ENCODE results near the gene NTN5.
"Not testable (repeated sequence)": the region's sequence is repeated elsewhere in the genome, so short reads cannot be mapped to it uniquely, and the experiment has no call there.

NTN5 gene

GRCh38 chr19:48641850-48642249 is 31.0 kb downstream of the NTN5 start:
- no peak for DNase-seq

- DNase-seq, result no peak
Measured at GRCh38 chr19:48639483-48640375, 33.1 kb downstream of the NTN5 start.

GRCh38 chr19:48638831-48639381 is 33.9 kb downstream of the NTN5 start:
- no peak for DNase-seq

- peak; percentile 93 for DNase-seq
Measured at GRCh38 chr19:48637948-48638830, 34.6 kb downstream of the NTN5 start.

GRCh38 chr19:48637449-48637947 is 35.3 kb downstream of the NTN5 start:
- peak; percentile 90 for DNase-seq

GRCh38 chr19:48636859-48637448 is 35.9 kb downstream of the NTN5 start, which contains the start of gene DBP:
DBP (minus strand) TSS chr19:48637379; CDS start chr19:48636994, 385 bp downstream.
- peak; percentile 82 for DNase-seq

- DNase-seq, result peak; percentile 30
Measured at GRCh38 chr19:48635966-48636858, 36.6 kb downstream of the NTN5 start.

- DNase-seq, result peak; percentile 50
Measured at GRCh38 chr19:48635263-48635965, 37.4 kb downstream of the NTN5 start.

GRCh38 chr19:48634424-48635262 is 38.2 kb downstream of the NTN5 start:
- peak; percentile 92 for DNase-seq

- no peak for DNase-seq
Measured at GRCh38 chr19:48634036-48634342, 38.8 kb downstream of the NTN5 start.

GRCh38 chr19:48633148-48634035 is 39.4 kb downstream of the NTN5 start:
- no peak for DNase-seq

GRCh38 chr19:48632692-48633147 is 40.1 kb downstream of the NTN5 start:
- DNase-seq, result no peak

- not testable (repeated sequence) for DNase-seq
Measured at GRCh38 chr19:48632286-48632685, 40.5 kb downstream of the NTN5 start.

- no peak for DNase-seq
Measured at GRCh38 chr19:48631225-48631624, 41.6 kb downstream of the NTN5 start.

GRCh38 chr19:48630296-48631063 is 42.3 kb downstream of the NTN5 start:
- no peak for DNase-seq

GRCh38 chr19:48629599-48630295 is 43.1 kb downstream of the NTN5 start:
- DNase-seq, result no peak

GRCh38 chr19:48629297-48629598 is 43.6 kb downstream of the NTN5 start:
- no peak for DNase-seq
